AML-193 (cell line): ENCODE measurements around the gene LARP1B.
"Not testable (repeated sequence)": the region's sequence is repeated elsewhere in the genome, so short reads cannot be mapped to it uniquely, and the experiment has no call there.

Source experiments
- DNase-seq, 2 experiments: peaks; one replicate each; lab custom pipeline; 2025; lab: John Stamatoyannopoulos, UW

Gene LARP1B

DNA sequence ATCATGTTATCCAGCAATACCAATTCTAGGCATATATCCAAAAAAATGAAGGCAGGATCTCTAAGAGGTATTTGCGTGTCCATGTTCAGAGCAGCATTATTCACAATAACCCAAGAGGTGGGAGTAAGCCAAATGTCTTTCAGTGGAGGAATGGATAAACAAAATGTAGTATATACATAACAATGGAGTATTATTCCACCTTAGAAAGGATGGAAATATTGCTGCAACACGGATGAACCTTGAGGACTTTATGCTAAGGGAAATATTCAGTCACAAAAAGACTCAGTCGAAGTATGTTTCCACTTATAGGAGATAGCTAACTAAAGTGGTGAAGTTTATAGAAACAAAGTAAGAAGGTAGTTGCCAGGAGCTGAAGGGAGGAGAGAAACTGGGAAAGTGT is 74.3 kb downstream of the LARP1B start:
- no peak for DNase-seq

DNA sequence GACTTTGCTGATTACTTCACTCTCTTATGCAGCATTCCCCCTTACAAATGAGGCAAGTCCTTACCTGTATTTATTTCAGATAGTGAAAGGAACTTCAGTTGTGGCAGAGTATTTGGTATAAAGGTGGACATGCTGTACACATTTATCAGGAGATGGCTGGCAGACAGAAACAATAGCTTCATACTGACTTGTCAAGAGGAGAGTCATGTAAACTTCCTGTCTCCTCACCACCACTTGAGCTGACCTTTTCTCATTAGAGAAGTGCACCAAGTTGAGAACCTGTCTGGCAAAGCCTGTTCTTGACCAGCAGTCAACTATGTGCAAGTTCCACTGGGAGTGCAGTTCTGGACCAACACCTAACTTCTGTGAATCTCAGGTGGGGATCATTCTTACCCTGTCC is 80.8 kb downstream of the LARP1B start:
- DNase-seq: no peak

- no peak for DNase-seq
These were observed 84.6 kb downstream of the LARP1B start for GRCh38 chr4:128145727-128146126.

DNA sequence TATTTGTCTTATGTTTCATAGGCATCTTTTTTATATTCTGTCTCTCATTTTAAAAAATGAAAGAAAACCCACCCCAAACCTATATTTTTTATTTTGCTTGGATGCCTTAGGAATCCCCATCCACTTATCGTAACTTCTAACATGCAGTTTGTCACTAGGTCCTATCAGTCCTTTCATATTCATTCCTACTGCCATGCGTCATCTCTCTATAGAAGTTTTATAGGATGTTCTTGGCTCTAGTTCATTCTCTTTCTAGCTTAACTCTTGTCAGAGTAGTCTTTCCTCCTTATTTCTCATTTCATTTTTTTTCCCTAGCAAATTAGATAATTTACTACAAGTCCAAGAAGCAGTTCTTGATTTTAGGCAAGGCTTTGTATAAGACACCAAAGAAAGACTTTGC is 92.7 kb downstream of the LARP1B start:
- DNase-seq: no peak

DNA sequence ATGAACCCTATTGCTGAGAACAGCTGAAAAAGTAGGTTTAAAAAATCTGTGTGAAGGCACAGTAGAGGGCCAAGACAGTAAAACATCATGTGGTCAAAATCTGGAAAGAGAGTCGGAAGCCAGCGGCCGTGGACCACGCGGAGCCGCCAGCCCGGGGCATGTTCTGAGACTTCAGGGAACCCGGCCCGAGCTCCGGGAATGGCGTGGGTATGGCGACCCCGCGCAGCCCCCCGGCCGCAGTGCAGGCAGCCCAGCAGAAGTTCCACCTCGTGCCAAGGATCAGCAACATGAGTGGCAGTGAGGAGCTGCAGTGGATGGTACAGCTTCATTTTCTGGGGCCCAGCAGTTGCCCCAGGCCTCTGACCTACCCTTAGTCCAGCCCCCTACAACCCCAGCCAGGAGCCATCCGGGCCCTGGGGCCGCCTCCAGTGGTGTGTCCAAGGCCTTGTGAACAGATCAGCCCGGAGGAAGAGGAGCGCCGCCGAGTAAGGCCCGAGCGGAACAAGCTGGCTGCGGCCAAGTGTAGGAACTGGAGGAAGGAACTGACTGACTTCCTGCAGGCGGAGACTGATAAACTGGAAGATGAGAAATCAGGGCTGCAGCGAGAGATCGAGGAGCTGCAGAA is 94.2 kb downstream of the LARP1B start:
- no peak for DNase-seq

DNA sequence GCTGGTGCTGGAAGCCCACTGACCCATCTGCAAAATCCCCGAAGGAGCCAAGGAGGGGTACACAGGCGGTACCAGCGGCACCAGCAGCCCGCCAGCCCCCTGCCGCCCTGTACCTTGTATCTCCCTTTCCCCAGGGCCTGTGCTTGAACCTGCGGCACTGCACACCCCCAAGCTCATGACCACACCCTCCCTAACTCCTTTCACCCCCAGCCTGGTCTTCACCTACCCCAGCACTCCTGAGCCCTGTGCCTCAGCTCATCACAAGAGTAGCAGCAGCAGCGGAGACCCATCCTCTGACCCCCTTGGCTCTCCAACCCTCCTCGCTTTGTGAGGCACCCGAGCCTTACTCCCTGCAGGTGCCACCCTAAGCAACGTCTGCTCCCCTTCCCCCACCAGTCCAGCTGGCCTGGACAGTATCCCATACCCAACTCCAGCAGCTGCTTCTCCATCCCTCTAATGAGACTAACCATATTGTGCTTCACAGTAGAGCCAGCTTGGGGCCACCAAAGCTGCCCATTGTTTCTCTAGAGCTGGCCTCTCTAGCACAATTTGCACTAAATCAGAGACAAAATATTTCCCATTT is 94.9 kb downstream of the LARP1B start:
- no peak for DNase-seq

GRCh38 chr4:128156472-128156871 is 95.4 kb downstream of the LARP1B start:
- not testable (repeated sequence) for DNase-seq

DNA sequence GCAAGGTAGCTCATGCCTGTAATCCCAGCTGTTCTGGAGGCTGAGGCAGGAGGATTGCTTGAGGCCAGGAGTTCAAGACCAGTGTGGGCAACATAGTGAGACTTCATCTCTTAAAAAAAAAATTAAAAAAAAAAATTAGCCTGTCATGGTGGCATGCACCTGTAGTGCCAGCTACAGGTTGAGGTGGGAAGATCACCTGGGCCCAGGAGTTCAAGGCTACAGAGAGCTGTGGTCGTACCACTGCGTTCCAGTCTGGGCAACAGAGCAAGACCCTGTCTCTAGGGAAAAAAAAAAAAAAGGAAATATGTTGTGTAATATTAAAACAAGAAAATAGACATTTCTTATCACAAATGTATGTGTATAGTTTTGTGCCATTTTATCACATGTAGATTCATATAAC is 97.8 kb downstream of the LARP1B start:
- DNase-seq: no peak

DNA sequence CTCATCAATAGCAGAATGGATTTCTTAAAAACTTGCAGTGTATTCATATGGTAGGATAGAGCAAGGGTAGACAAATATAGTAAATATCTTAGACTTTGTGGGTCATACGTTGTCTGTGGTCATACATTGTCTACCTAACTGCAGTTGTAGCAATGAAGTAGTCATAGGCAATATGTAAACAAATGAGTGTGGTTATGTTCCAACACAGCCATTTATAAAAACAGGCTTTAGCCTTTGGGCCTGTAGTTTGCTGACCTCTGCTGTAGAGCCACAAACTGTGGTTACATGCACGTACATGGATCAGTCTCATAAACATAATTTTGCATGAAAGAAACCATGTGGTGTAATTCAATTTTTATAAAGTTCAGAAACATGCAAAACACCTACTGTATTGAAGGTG is 98.9 kb downstream of the LARP1B start:
- no peak for DNase-seq

GRCh38 chr4:128161138-128161537 is 100.0 kb downstream of the LARP1B start:
- no peak for DNase-seq

- DNase-seq: no peak
These were observed 101.3 kb downstream of the LARP1B start for GRCh38 chr4:128162434-128162833.

GRCh38 chr4:128163177-128164117 is 102.3 kb downstream of the LARP1B start:
- DNase-seq: no peak

DNA sequence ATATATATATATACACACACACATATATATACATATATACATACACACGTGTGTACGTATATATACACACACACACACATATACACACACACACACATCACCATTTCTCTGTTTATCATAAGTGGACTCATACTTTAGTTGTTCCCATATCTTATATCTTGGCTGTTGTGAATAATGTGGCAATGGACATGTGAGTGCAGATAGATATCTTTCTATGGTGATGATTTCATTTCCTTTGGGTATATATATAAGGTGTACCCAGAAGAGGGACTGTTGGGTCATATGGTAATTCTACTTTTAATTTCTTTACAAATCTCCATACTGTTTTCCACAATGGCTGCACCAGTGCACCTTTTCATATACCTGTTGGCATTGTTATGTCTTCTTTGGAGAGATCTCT is 105.9 kb downstream of the LARP1B start:
- DNase-seq: no peak

- no peak for DNase-seq
These were observed 107.6 kb downstream of the LARP1B start for GRCh38 chr4:128168701-128169100.

GRCh38 chr4:128169245-128169644 is 108.1 kb downstream of the LARP1B start:
- no peak for DNase-seq

- DNase-seq: no peak
These were observed 115.5 kb downstream of the LARP1B start for GRCh38 chr4:128176643-128177042.

GRCh38 chr4:128177498-128177897 is 116.4 kb downstream of the LARP1B start:
- no peak for DNase-seq

DNA sequence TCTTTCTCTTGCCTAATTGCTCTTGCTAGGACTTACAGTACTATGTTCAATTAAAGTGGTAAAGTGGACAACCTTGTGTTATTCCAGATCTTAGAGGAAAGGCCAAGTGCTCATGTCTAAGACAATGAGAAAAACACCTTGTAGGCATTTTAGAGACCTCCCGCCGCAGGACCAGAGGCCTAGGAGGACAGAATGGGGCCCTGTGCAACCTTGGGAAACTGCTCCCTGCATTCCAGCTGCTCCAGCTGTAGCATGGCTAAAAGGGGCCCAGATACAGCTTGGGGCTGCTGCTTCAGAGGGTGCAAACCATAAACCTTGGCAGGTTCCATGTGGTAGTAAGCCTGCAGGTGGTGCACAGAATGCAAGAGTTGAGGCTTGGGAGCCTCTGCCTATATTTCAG is 125.5 kb downstream of the LARP1B start:
- DNase-seq: no peak

DNA sequence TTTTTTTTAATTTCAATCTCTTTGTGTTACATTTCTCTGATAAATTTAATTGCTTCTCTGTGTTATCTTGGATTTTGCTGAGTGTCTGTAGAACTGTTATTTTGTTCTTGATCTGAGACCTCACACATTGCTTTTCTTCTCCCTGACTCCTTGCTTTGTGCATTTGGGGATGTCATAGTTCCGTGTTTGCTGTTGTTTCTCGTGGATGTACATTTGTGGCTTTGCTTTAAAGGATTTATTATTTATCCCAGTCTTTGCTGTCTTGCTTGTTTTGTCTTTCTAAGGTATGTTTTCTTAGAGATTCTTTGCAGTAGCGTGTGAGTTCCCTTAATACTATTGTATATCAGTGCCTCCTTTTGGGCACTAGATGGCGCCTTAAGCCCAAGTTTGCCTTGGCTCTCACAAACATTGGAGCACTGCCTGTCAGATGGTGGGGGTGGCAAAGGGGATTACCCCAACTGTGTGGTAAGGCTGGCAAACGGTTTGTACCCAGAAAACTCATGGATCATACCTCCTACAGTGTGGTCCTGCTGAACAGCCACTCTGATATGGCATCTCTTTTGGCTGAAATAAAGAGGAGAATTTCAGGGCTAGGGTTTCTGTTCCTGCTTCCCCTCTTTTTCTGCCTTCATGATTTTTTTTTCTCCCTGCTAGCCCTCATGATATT is 130.1 kb downstream of the LARP1B start:
- peak; percentile 68 to 74 for DNase-seq

GRCh38 chr4:128220286-128221235 is 159.4 kb downstream of the LARP1B start:
- DNase-seq: peak; percentile 50 to 71

DNA sequence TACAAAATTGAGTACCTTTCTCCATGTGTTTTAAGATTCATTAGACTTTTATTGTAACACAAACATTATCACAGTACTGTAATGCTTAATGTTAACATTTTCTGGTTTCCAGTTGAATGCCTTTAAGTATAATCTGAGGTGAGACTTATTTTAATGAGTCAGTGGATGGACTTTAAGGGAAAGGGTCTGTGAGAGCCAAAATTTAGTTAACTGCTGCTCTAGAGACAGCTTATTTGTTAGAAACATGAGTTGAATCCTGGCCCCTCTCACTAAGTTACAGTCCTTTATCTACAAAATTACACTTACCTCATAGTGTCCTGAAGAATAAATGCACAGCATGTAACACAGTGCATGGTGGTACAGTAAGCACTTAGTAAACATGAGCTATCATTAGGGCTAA is 160.5 kb downstream of the LARP1B start:
- DNase-seq: no peak
